ENCODE data around the gene BAIAP3. TPM values are rescaled to one million over a fixed set of nuclear protein-coding genes. Genes with fewer than 3 reads are reported as not detected.

Gene BAIAP3
- total RNA-seq, 6 donors from 2014 or later: 3.2 to 57.6 (median 11.5) TPM

GRCh38 chr16:1348926-1349325 lies 15.5 kb downstream of the BAIAP3 start:
- WGBS, 2 donors: 87 to 89% methylated on average over 12 to 14 of the region's 14 CpGs
- ATAC-seq (ENCODE audit: low FRiP score in 2 of 2) (no peak), DNase-seq (peak in 1 of 2 donors; percentile 47)
- no peak overlapping the region for H3K27ac ChIP-seq
- no peaks in the 10 kb centered on the region for H3K27me3 ChIP-seq
- peaks cover 18 to 39% (median 27%) of the 10 kb centered on the region in 4 donors for H3K4me1 ChIP-seq
- H3K36me3 ChIP-seq: peaks cover 0 to 31% (median 22%) of the 10 kb centered on the region in 4 donors
- TF ChIP-seq EP300 (IDR thresholded peaks at IDR 0.05): no peak
- TF ChIP-seq POLR2AphosphoS5 (IDR thresholded peaks at IDR 0.05): no peak
- no peaks in the 10 kb centered on the region for H3K9me3 ChIP-seq
- no peak overlapping the region for H3K4me3 ChIP-seq

DNA sequence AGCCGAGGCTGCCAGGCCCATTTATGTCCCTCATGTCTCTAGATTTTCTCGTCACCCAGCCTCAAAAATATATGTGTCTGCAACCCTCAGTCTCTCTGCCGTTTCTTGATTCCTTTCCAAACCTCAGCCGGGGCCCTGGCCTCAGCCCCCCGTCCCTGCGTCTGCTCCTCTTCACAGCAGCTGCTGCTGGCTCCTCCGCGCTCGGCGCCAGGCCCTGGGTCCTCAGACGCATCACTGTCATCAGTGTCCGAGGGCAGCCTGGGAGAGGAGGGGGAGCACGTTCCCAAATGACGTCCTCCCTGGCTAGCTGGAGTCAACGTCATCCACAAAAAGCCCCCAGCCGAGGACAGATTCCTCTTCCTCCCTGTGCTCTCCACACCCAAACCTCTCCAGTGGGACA lies 15.9 kb downstream of the BAIAP3 start:
- no peak overlapping the region for H3K4me3 ChIP-seq

DNA sequence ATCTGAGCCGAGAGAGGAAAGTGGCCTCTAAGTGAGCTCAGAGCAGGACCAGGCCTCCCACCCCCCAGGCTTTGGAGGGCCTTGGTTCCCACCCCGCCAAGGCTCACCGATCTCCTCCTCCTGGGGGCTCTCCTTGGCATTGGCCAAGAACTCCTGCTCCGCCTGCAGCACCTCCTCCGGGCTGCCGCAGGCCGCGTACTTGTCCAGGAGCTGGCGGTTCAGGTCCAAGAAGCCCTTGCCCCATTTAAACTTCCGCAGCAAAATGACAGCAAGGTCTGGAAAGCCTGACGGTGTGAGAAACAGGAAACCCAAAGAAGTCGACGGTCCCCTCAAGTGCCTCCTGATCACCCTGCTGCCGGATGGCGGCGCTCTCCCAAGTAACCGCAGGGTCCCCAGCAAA lies 16.5 kb downstream of the BAIAP3 start:
- Histone ChIP-seq H3K4me1 (peaks cover 18 to 40% (median 30%) of the 10 kb centered on the region in 4 donors), H3K27ac (no peak overlapping the region), H3K27me3 (no peaks in the 10 kb centered on the region), H3K36me3 (peaks cover 0 to 31% (median 22%) of the 10 kb centered on the region in 4 donors), H3K4me3 (no peak overlapping the region), H3K9me3 (no peaks in the 10 kb centered on the region)
- DNase-seq: peak in 1 of 2 donors; percentile 64
- WGBS, 2 donors: 90 to 92% methylated on average over 16 to 17 of the region's 17 CpGs
- ATAC-seq (ENCODE audit: low FRiP score in 2 of 2): no peak
- TF ChIP-seq POLR2A (IDR thresholded peaks at IDR 0.05) (no peak), EP300 (IDR thresholded peaks at IDR 0.05) (no peak), CTCF (IDR thresholded peaks at IDR 0.05) (no peak), POLR2AphosphoS5 (IDR thresholded peaks at IDR 0.05) (no peak)

More for the DNA sequence above, 15.9 kb downstream of the BAIAP3 start:
- ATAC-seq (ENCODE audit: low FRiP score in 2 of 2) (no peak), DNase-seq (peak in 1 of 2 donors; percentile 76)
- H3K9me3 ChIP-seq: no peaks in the 10 kb centered on the region
- peaks cover 18 to 39% (median 28%) of the 10 kb centered on the region in 4 donors for H3K4me1 ChIP-seq
- H3K27me3 ChIP-seq: no peaks in the 10 kb centered on the region
- no peak for TF ChIP-seq CTCF (IDR thresholded peaks at IDR 0.05)
- TF ChIP-seq EP300 (IDR thresholded peaks at IDR 0.05): no peak
- peaks cover 0 to 31% (median 22%) of the 10 kb centered on the region in 4 donors for H3K36me3 ChIP-seq
- WGBS, 2 donors: 88 to 91% methylated on average over 16 of the region's 16 CpGs
- no peak overlapping the region for H3K27ac ChIP-seq

DNA sequence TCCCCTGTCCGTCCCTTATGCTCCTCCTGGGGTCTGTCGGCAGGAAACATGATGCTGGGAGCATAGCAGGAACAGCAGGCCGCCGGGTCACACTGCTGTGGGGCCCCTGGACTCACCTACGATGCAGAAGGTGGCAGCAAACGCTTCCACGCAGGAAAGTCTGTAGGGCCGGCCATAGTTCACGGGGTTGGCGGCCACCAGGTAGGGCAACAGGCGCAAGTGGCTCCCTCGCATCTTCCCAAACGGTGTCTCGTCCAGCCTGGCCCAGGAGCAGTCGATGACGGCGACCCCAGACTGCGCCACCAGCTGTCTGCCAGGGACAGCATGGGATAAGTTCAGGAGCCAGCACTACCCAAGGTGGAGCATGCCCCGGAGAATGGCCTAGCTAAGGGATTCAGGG lies 17.2 kb downstream of the BAIAP3 start:
- H3K36me3 ChIP-seq: peaks cover 0 to 31% (median 22%) of the 10 kb centered on the region in 4 donors
- H3K4me3 ChIP-seq: peak overlapping the region in 3 of 4 donors; percentile 96 to 100 (median 100)
- H3K27ac ChIP-seq: peak overlapping the region in 1 of 4 donors; percentile 93
- H3K9me3 ChIP-seq: no peaks in the 10 kb centered on the region
- ATAC-seq (ENCODE audit: low FRiP score in 2 of 2): no peak
- H3K4me1 ChIP-seq: peaks cover 18 to 47% (median 30%) of the 10 kb centered on the region in 4 donors
- TF ChIP-seq POLR2AphosphoS5 (IDR thresholded peaks at IDR 0.05): no peak
- TF ChIP-seq POLR2A (IDR thresholded peaks at IDR 0.05): no peak
- TF ChIP-seq EP300 (IDR thresholded peaks at IDR 0.05): no peak
- DNase-seq: peak in 1 of 2 donors; percentile 70
- WGBS, 2 donors: 83 to 88% methylated on average over 1 to 18 of the region's 19 CpGs
- no peaks in the 10 kb centered on the region for H3K27me3 ChIP-seq

- 0 to 1% methylated on average over 3 to 24 of the region's 35 CpGs for WGBS, 2 donors
- Histone ChIP-seq H3K9me3 (no peaks in the 10 kb centered on the region), H3K4me1 (peaks cover 18 to 50% (median 30%) of the 10 kb centered on the region in 4 donors), H3K4me3 (peak overlapping the region; percentile 93 to 100 (median 98)), H3K27ac (peak overlapping the region; percentile 71 to 93 (median 78)), H3K27me3 (no peaks in the 10 kb centered on the region), H3K36me3 (peaks cover 0 to 31% (median 22%) of the 10 kb centered on the region in 4 donors)
- ATAC-seq (ENCODE audit: low FRiP score in 2 of 2) (no peak), DNase-seq (no peak)
- TF ChIP-seq EP300 (IDR thresholded peaks at IDR 0.05): no peak
- no peak for TF ChIP-seq POLR2AphosphoS5 (IDR thresholded peaks at IDR 0.05)
- TF ChIP-seq POLR2A (IDR thresholded peaks at IDR 0.05): no peak
- TF ChIP-seq CTCF (IDR thresholded peaks at IDR 0.05): no peak
These were observed 17.8 kb downstream of the BAIAP3 start for GRCh38 chr16:1351215-1351581.
